GM12874 (cell line): ENCODE results near the gene SNED1.

ENCODE experiments used
- CTCF ChIP-seq: IDR thresholded peaks from 2 replicates; pipeline ENCODE4 v1.5.1; 2011; ENCODE audit warnings: low read depth, mild to moderate bottlenecking, control low read depth, low read length, moderate library complexity; ENCODE audit not compliant: insufficient read depth

The SNED1 gene

GRCh38 chr2:240972636-240973521, 25.5 kb upstream of the SNED1 start:
- TF ChIP-seq CTCF = no peak

GRCh38 chr2:240974771-240975572, 23.4 kb upstream of the SNED1 start:
- TF ChIP-seq CTCF = no peak

- no peak for TF ChIP-seq CTCF
Measured at GRCh38 chr2:240981280-240981679, 17.1 kb upstream of the SNED1 start.

- TF ChIP-seq CTCF = no peak
Measured at GRCh38 chr2:240981871-240982800, 16.3 kb upstream of the SNED1 start.

GRCh38 chr2:240982821-240983281, 15.6 kb upstream of the SNED1 start:
- TF ChIP-seq CTCF = no peak

GRCh38 chr2:240983361-240983995, 14.9 kb upstream of the SNED1 start:
- TF ChIP-seq CTCF = peak; percentile 85
